Skin of body (tissue), 2 donors: Measurements from ENCODE around the gene WDR6. TPM values are rescaled to one million over a fixed set of nuclear protein-coding genes. Genes with fewer than 3 reads are reported as not detected.
"Not testable (repeated sequence)": the region's sequence is repeated elsewhere in the genome, so short reads cannot be mapped to it uniquely, and the experiment has no call there.

ENCODE experiments used
- DNase-seq: peaks from one replicate; lab custom pipeline; 2025; lab: John Stamatoyannopoulos, UW
- total RNA-seq: library from RNA; depleted of rRNA; stranded (reverse); fragments of >200 nt; gene quantifications from one replicate; pipeline ENCODE4 v1.2.3, GENCODE V29; 2014

Gene WDR6
- total RNA-seq, 1 donor from 2014 or later = 55.6 TPM

DNA sequence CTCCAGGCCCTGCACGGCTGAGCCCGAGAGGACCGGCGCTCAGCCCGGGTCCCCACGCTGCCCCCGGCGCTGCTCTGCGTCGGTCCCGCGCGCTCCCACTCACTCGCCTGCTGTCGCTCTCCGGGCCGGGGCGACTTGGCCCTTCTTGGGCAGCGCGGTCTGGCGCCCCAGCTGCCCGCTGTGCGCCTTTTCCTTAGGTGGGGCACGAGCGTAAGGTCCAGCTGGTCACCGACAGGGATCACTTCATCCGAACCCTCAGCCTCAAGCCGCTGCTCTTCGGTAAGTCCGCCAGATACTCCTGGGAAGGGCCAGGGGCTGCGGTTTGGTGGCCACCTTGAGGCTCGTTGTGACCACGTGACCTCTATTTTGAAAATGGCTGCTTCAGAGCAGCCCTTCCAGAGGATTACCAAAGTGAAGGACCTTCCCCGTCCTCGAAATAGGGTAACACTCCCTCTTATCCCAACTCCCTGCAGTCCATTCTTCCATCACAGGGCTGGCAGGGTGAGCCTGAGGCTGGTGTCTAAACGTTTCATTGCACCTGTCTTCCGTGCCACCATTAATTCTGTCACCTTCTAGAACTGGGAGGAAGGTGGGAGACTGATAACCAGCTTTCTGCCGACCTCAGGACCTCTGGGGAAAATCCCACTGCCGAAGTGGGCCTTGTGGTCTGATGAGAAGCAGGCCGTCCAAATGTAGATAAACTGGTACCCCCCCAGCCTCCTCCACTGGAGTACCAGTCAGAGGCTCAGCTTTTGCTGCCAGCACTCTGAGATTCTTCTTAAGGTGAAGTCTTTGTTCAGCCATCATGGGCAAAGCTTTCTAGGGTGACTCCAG, 16.3 kb upstream of the WDR6 start:
- DNase-seq = no peak

DNA sequence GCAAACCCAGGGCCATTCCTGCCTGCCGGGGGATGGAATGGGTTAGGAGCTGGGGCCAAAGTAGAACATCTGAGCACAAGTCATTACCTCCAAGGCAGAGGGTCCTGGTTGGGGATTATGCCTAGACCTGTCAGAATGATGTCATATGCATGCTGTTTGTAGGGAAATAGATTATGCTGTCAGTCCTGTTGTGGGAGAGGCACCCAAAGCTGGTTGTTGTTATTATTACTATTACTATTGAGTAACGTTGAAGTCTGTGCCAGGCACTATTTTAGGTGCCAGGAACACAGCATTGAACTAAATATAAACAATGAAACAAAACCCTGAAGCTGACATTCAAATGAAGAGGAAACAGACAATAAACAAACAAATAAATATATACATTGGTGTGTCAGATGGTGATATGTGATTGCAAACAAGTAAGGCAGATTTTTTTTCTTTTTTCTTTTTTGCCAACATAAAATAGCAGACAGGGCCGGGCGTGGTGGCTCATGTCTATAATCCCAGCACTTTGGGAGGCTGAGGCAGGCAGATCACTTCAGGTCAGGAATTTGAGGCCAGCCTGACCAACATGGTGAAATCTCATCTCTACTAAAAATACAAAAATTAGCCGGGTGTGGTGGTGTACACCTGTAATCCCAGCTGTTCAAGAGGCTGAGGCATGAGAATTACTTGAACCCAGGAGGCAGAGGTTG, 15.2 kb upstream of the WDR6 start:
- DNase-seq = no peak

DNA sequence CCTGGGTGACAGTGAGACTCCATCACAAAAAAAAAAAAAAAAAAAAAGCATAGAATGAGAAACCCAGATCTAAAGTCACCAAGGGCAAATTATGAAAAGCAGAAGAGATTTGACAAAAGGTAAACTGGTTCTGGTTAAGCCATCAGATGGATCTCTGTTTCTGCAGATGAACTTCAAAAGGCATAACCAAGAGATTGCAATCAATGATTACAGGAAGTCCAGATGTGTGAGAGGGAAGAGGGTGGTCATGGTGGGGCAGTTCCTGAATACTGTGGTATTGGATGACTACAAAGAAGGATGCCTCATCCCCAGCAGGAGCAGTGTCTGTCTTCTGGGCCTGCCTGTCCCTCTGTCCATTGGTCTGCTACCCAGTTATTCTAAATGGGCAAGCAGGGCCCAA, 13.4 kb upstream of the WDR6 start:
- no peak for DNase-seq

DNA sequence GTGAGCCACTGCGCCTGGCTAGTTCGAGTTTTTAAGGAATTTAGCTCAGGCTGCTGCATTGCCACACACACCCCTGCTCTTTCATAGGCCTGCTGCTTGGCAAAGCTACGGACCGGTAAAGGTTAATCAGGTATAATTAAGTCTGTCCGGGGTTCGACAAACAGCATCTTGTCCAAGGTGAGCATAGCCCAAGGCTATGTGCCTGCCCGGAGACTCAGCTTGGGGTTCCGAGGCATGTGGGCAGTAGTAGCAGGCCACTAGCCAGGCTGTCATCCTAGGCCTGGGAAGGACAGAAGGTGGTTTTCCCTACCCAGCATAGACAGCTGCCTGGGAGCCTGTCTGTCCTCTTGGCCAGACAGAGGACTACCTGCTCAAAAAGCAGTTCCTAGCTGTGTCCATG, 10.6 kb upstream of the WDR6 start:
- DNase-seq = no peak

DNA sequence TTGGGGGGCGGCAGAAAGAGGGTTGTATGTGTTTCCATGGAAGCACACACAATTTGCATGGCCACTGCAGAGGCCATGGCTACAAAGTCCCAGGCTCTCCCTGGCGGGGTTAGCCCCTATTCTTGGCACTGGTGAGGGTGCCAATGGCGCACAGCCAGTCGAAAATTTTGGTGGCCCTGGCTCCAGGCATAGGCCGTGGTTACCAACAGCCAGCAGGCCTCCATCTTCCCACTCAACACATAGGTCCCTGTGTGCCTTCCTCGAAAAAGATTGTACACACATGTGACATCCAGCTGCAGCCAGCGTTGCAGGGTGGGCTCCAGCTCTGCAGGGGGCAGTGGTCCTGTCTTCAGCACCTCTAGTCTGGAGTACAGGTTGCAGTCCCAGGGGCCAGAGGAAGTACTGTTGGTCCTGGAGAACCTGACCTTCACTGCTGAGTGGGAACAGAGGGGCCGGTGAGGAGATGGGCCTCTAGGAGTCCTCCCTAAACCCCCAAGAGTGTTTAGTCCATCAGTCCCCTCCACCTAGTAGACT, 10.0 kb upstream of the WDR6 start:
- DNase-seq = no peak

DNA sequence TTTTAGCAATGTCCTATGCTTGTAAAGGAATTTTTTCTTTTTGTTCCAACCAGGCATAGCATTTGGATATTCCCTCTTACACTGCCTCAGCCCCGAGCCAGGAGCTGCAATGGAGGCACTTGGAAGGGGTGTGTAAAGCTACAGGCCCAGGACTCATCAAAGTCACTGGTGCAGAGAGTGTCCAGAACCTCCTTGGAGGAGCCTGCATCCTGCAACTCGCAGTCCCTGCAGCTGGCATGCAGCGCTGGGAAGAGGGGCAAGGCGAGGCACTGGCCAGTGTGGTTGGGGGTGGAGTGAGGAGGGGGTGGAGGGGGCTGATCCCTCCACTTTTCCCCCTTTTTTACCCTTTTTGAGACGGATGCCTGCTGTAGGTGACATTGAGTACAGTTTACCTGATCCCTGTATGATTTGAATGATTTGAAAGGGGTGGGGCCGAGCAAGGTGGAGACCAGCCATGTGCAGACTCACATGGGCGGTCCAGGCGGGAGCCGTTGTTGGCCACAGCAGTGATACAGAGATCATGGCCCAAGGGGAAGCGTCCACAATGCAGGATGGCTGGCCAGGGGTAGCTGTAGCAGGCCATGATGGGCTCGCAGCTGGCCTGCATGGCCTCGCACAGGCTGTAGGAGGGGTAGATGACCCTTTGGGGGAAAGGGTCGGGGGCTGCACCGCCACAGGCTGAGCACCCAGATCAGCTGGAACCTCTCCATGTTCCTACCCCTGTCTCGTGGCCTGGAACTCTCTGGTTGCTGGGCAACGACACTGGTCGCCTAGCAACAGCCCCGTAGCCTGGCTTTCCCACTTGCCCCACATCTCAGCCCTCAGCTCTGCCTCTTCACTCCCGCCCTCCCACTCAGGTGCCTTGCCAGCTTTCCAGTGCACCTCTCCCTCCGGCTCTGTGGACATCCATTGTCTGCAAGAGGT, 9.2 kb upstream of the WDR6 start:
- no peak for DNase-seq

DNA sequence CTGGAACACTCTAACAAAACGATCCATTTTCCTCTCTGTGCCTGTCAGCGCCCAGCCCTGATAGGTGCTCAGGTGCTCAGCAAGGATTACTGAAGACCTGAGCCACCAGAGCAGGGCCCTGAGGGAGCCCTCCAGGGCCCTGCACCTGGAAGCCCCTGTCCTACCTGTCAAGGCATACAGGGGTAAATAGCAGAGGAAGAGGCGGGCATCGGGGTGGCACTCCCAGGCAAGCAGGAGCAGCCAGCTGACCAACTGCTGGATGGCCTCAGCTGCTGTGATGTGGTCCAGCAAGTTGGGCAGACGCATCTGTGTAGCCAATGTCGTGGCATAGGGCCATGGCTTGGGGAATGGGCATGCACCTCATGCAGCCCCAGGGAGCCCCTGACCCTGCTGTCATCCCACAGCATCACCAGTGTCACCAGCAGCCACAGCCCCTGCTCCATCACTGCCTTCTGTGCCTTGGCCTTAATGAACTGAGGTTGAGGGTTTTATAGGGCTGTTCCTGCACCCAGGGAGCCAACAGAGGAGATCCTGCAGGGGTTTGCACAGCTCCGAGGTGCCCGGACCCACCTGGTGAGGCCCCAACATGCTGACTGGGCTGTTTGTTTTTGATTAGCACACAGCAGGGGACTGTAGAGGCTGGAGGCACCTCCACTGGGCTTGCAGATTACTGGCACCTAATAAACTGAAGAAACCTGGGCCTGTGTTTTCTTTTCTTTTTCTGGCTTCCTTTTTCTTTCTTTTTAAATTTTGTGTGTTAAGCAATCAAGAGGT, 7.9 kb upstream of the WDR6 start:
- no peak for DNase-seq

DNA sequence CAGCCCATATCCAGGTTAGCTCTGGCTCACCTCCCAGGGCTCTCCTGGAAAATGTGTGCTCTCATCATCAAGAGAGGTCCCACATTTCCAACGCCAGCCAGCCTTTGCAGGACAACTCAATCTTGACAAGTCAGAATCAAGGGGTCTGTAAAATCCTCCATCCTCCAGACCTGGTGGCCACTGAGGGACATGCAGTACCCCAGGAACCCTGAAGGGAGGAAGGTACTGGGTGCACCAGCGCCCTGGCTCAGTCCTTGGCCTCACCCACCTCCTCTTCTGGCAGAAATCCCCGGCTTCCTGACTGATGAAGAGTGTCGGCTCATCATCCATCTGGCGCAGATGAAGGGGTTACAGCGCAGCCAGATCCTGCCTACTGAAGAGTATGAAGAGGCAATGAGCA, 6.0 kb upstream of the WDR6 start:
- no peak for DNase-seq

DNA sequence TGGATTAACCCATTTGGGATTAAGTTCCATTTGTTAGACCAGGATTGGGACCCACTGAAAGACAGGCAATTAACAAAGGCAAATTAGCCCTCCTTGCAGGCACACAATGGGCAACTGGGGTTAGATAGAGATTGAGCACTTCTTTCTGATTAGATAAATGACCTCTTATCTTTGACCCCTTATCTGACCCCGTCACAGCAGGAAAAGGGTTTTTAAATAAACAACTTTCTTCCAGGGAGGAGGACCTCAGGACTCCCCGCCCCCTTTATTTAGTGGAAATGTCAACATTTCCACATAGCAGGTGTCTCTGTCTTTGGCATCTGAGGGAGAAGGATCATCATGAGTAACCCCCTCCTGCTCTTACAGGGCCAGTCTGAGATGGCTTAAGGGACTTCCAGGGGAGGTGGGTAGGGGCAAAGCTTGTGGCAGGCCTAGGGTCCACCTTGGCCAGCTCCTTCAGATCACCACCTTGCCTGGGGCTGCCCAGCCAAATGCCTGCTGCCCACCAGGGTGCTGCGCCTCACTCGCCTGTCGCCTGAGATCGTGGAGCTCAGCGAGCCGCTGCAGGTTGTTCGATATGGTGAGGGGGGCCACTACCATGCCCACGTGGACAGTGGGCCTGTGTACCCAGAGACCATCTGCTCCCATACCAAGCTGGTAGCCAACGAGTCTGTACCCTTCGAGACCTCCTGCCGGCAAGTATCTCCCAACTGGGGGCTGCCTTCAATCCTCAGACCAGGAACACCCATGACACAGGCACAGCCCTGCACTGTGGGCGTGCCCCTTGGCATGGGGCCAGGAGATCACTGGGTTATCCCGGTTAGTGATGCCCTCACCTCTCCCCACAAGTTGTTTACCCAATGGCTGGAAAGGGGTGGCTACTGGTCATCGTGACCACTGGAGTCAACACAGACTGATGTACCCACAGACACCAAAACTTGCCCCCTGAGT, 2.6 kb upstream of the WDR6 start:
- no peak for DNase-seq

DNA sequence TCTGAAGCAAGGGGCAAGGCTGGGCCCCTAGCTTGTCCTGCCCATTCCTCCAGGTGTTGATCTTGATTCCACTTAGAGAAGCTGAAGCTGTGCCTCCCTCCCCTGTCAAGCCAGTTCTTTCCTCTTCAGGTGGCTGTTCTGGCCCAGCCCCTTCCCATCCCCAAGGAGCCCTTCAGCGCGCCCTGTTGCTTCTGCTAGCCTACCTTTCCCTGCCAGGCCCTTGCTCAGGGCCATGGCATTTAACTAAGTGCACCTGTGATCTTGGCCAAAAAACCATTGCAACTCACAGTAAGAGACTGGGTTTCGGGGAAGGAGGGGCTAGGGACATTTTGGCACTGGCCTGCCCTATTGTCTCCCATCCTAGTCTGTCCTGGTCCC, 1.9 kb upstream of the WDR6 start:
- DNase-seq = no peak

DNA sequence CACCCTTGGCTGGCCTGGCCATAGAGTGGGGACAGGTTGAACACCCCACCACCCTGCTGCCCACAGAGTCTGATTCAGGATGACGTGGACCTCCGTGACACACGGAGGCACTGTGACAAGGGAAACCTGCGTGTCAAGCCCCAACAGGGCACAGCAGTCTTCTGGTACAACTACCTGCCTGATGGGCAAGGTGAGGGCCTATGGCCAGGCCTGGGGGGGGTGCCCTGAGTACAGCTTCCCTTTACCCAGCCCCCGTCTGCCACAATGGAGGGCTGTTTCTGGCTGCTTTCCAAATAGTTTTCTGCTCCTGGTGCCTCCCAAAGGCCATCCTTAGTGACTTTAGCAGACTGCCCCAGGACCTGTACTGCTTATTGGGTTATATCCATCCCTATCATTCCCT, 1.2 kb upstream of the WDR6 start:
- no peak for DNase-seq

DNA sequence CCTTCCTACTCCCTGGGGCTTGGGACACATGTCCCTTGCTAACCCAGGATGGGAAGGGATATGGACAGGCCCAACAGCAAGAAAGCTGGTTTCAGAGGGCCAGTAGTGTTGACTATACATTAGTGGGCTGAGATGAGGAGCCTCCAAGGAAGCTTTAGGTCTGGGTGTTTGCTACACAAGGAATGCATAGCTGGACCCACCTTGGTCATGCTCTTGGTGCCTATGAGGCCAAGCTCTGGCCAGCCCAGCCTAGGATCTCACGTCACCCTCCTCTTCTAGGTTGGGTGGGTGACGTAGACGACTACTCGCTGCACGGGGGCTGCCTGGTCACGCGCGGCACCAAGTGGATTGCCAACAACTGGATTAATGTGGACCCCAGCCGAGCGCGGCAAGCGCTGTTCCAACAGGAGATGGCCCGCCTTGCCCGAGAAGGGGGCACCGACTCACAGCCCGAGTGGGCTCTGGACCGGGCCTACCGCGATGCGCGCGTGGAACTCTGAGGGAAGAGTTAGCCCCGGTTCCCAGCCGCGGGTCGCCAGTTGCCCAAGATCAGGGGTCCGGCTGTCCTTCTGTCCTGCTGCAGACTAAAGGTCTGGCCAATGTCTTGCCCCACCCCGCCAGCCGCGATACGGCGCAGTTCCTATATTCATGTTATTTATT, 653 bp upstream of the WDR6 start:
- DNase-seq = peak; percentile 33

DNA sequence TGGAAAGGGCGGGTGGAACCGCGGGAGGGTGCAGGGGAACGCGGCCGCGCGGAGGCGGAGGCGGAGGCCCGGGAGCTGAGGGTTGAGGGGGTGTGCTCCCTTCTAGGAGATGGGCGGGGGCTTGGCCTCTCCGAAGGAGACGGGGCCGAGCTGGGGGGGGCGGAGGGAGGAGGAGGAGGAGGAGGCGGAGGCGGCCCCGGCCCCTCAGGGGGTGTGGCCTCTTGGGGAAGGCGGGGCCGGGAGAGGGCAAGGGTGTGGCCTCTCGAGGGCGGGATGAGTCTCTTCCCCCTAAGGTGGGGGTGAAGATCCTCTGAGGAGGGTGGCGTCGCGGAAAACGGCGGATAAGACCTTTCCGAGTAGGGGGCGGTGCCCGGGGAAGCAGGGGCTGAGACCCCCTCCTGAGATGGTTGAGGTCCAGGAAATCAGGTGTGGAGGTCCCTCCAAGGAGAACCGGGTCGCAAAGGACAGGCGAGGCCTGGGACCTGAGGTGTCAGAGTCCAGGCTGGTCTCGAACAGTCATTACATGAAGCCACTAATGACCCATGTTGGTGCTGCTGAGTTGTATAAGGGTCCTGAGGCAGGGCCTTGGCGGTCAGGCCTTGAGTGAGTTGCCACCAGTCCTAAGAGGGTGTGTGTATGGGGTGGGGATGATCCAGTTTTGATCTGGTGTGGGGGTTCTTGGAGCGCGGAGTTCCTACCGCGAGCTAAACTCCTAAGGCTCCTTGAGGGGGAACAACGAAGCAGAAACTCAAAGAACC, 759 bp downstream of the WDR6 start:
- peak; percentile 81 for DNase-seq

DNA sequence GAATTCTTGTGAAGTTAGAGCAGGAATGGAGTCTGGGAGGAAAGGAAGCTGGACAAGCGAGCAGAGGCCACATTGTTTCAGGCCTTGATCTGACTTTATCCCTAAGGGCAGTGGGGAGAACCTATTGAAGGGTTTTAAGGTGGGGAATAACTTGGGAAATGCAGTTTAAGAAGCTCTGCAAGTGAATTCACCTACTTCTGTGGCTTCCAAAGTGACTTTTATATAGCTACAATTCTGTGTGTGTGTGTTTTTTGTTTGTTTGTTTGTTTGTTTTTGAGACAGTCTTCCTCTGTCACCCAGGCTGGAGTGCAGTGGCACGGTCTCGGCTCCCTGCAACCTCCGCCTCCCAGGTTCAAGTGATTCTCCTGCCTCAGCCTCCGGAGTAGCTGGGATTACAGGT, 1.4 kb downstream of the WDR6 start:
- DNase-seq = not testable (repeated sequence)

DNA sequence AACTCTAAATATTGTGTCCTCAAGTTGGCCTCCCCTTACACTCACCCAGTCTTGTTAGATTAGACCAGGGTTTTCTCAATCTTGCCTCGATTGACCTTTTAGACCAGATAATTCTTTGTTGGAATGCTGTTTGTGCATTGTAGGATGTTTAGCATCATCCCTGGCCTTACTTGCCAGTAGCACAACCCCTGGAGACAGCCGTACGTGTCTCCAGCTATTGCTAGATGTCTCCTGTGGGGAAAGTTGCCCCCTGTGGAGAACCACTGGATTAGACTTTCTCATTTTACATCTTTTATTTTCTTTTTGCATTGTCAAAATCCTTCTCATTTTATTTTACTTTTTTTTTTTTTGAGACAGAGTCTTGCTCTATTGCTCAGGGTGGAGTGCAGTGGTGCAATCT, 2.2 kb downstream of the WDR6 start:
- DNase-seq = no peak

DNA sequence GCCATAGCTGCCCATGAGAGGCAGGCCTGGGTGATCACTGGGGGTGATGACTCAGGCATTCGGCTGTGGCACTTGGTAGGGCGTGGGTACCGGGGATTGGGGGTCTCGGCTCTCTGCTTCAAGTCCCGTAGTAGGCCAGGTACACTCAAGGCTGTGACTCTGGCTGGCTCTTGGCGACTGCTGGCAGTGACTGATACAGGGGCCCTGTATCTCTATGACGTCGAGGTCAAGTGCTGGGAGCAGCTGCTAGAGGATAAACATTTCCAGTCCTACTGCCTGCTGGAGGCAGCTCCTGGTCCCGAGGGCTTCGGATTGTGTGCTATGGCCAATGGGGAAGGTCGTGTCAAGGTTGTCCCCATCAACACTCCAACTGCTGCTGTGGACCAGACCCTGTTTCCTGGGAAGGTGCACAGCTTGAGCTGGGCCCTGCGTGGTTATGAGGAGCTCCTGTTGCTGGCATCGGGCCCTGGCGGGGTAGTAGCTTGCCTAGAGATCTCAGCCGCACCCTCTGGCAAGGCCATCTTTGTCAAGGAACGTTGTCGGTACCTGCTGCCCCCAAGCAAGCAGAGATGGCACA, 5.3 kb downstream of the WDR6 start:
- DNase-seq = no peak

DNA sequence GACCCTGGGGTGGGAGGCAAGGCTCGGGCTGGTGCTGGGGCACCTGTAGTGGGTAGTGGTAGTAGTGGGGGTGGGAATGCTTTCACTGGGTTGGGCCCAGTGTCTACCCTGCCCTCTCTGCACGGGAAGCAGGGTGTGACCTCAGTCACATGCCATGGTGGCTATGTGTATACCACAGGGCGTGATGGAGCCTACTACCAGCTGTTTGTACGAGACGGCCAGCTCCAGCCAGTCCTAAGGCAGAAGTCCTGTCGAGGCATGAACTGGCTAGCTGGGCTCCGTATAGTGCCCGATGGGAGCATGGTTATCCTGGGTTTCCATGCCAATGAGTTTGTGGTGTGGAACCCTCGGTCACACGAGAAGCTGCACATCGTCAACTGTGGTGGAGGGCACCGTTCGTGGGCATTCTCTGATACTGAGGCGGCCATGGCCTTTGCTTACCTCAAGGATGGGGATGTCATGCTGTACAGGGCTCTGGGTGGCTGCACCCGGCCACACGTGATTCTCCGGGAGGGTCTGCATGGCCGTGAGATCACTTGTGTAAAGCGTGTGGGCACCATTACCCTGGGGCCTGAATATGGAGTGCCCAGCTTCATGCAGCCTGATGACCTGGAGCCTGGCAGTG, 6.0 kb downstream of the WDR6 start:
- DNase-seq = no peak
